ENCODE results near the gene LENG1.

- peak in 1 of 3 donors; percentile 23 for TF ChIP-seq CTCF (IDR thresholded peaks at IDR 0.05)
- peak; percentile 83 for TF ChIP-seq POLR2A (IDR thresholded peaks at IDR 0.05)
Measured at GRCh38 chr19:54191011-54191810, 31.7 kb upstream of the LENG1 start, which contains the start of gene TSEN34.
